ENCODE data around the gene P2RX2. TPM values are rescaled to one million over a fixed set of nuclear protein-coding genes. Genes with fewer than 3 reads are reported as not detected.

Gene P2RX2
- total and polyA plus RNA-seq, 2 experiments from 2014 or later: 1.1 to 1.7 TPM

DNA sequence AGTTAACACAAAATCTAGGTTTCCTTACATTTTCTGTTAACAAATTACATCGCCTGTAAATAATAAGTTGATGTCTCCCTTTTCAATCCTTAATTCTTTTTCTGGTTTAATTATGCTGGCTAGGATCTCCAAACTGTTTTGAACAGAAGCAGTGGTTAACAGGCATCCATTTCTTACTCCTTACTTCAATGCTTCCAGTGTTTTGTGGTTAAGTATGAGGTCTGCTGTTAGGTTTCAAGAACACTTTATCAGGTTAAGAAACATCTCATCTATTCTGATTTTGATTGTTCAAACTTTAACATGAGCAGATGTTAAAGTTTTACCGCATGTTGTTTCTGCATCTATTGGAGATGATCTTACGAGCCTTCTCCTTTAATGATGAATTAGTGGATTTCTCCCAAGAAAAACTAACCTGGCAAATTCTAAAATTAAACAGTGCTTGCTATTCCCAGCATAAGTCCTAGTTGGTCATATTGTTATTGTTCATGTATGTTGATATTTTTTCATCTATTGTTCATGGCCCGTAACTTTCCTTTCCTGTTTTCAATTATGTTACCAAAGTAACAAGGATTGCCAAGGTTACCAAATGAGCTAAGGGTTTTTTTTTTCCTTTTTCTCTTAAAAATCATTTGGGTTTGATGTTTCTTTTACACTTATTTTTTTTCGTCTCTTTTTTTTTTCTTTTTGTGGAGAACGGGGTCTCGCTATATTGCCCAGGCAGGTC lies 35.2 kb downstream of the P2RX2 start (continued):
- TF ChIP-seq ZNF462 (CRISPR knock-in tag; IDR thresholded peaks at IDR 0.05) (no peak), ZNF114 (CRISPR knock-in tag; IDR thresholded peaks at IDR 0.05) (no peak), CREB1 (CRISPR knock-in tag; IDR thresholded peaks at IDR 0.05; ENCODE audit: low read depth) (no peak), EZH2phosphoT487 (IDR thresholded peaks at IDR 0.05; ENCODE audit: unreplicated experiment) (no peak)

- Histone ChIP-seq H3K4me2 (no peak overlapping the region), H3F3A (replicated peaks; ENCODE audit: low read depth) (0 out of 2 replicates have a peak, but pooled peaks cover 12% of the 10 kb centered on the region), H4K20me1 (replicated peaks; ENCODE audit: insufficient read depth) (peaks cover 6% of the 10 kb centered on the region), H3K27me3 (ENCODE audit: insufficient read depth) (no peaks in the 10 kb centered on the region), H2AFZ (no peak overlapping the region), H3K4me1 (ENCODE audit: insufficient read depth) (no peaks in the 10 kb centered on the region), H3K9me2 (ENCODE audit: insufficient read depth) (no peaks in the 10 kb centered on the region), H3K79me2 (replicated peaks; ENCODE audit: insufficient read depth) (no peaks in the 10 kb centered on the region), H3K27ac (ENCODE audit: low read depth) (0 out of 2 replicates have a peak overlapping the region, but pooled peaks have one; percentile 26), H3K4me3 (no peak overlapping the region), H3K36me3 (ENCODE audit: insufficient read depth) (peaks cover 72% of the 10 kb centered on the region)
- ATAC-seq: no peak
- peaks cover 89% of the 10 kb centered on the region for H3K36me3 Mint-ChIP-seq (ENCODE audit: low read depth)
- DNase-seq (ENCODE audit: low spot score): no peak
- H3K4me1 Mint-ChIP-seq: no peaks in the 10 kb centered on the region
- no peak overlapping the region for H3K4me3 Mint-ChIP-seq
- H3K27ac Mint-ChIP-seq: no peak overlapping the region
- H3K9me3 Mint-ChIP-seq: no peaks in the 10 kb centered on the region
- peaks cover 2% of the 10 kb centered on the region for H3K27me3 Mint-ChIP-seq (ENCODE audit: insufficient read depth, low read depth, poor library complexity)
- no peak for TF ChIP-seq EZH2 (IDR thresholded peaks at IDR 0.05; ENCODE audit: low read depth, unreplicated experiment)
- TF ChIP-seq CREB1 (CRISPR knock-in tag; IDR thresholded peaks at IDR 0.05; ENCODE audit: low read depth): no peak
- TF ChIP-seq ZNF462 (CRISPR knock-in tag; IDR thresholded peaks at IDR 0.05): no peak
- no peak for TF ChIP-seq NANOG (IDR thresholded peaks at IDR 0.05; ENCODE audit: borderline replicate concordance)
Measured at GRCh38 chr12:132657004-132657727, 38.6 kb downstream of the P2RX2 start.
